Stimulated activated CD4-positive, alpha-beta T cell treated with anti-CD3 and anti-CD28 coated beads, Interleukin-2, amount 100 ng/mL, for 48 hours (primary cell): ENCODE results near the gene TBL1X.
"Not testable (repeated sequence)": the region's sequence is repeated elsewhere in the genome, so short reads cannot be mapped to it uniquely, and the experiment has no call there.

Source experiments
- DNase-seq, 2 donors: peaks; one replicate each; pipeline ENCODE4 v3.0.0-alpha.2; 2020

The TBL1X gene

DNA sequence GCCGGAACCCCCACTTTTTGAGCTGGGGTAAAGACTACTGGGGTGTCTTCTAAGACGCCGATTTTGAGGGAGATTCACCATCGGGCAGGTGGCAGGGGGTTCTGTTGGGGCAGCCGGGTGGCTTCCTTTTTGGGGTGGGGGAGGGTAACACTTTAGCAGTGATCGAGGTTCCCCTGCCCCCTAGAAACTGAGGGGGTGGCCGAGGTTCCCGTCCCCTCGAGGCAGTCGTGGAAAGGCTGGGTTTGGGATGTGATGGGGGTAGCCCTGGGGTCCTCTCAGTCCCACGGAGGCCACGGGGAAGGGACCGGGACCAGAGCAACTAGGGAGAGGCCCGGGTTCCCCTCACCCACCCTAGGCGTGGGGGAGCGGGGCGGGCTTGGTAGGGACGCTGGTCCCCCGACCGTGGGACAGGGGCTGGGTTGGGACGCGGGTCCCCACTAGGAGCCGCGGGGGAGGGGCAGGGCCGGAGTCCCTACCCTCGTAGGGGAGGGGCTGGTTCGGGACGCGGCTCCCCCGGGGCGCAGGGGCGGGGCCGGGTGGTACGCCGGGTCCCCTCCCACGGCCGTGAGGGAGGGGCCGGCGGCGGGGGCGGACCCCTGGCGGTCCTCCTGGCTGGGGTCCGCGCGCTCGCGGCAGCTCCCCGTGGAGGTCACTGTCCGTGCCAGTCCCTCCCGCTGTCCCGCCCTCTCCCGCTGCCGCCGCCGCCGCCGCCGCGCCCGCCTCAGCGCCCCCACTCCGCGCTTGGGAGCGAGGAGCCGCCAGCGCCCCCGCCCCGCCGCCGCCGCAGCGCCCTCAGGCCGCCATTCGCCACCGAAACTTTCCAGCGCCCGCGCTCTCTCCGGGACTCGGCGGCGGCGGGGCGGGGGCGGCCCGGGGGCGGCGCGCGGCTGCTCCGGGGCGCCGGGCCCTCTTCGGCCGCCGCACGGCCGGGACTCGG lies at the start of gene TBL1X:
Gene TBL1X, plus strand, starts transcription at position 624 of the 937 bp plus-strand sequence. CDS start 188,529 bp downstream, outside the sequence.
- DNase-seq, result peak in 1 of 2 donors; percentile 41

DNA sequence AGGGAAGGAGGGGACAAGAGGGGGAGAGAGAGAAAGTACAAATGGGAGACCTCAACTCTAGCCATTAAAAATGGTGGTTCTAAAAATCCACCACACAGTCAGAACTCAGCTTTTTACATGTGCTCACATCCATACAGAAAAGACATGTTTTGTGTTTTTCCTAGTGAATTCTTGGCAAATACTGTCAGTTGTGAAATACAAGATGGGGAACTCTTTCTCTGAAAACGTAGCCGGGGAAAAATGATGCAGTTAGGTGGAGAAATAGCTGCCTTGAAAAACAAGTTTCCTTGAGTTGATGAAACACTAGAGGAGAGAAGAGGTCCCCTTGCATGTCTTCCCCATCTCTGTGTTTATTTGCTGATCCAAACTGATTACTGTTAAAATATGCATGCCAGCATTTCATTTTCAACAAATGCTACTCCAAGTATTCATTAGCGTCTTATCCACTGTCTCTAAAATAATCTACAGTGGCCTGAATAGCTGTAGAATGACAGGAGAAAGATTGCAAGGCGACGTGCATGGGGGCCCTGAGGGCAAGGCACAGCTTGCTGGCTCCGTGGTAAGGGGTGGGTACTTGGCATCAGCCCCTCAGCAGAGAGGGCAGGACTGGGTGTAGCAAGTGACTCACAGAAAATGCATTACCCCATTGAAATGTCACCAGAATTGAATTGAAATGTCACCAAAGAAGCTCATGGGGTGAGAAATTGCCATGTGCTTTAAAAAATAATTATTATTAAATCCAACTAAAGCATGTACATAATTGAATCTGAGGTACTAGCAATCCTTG lies 48.1 kb upstream of the TBL1X start:
- DNase-seq, result no peak

DNA sequence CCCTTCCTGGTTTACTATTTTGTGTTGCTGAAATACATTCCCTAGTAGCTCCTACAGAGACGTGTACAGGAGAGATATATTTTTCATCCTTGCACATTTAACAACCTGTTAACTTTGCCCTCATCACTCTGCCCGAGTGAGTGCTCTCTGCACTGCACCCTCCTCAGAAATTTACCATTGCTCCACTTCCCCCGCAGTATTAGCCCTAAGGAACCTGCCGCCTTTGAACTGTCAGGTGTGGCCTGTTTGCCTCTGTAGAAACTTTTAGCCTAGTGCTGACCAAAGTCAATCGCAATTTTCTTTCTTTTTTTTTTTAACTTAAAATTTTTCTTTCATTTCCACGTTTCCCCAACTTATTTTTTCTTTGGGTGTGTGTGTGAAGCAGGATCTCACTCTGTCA lies 46.6 kb upstream of the TBL1X start:
- no peak for DNase-seq

DNA sequence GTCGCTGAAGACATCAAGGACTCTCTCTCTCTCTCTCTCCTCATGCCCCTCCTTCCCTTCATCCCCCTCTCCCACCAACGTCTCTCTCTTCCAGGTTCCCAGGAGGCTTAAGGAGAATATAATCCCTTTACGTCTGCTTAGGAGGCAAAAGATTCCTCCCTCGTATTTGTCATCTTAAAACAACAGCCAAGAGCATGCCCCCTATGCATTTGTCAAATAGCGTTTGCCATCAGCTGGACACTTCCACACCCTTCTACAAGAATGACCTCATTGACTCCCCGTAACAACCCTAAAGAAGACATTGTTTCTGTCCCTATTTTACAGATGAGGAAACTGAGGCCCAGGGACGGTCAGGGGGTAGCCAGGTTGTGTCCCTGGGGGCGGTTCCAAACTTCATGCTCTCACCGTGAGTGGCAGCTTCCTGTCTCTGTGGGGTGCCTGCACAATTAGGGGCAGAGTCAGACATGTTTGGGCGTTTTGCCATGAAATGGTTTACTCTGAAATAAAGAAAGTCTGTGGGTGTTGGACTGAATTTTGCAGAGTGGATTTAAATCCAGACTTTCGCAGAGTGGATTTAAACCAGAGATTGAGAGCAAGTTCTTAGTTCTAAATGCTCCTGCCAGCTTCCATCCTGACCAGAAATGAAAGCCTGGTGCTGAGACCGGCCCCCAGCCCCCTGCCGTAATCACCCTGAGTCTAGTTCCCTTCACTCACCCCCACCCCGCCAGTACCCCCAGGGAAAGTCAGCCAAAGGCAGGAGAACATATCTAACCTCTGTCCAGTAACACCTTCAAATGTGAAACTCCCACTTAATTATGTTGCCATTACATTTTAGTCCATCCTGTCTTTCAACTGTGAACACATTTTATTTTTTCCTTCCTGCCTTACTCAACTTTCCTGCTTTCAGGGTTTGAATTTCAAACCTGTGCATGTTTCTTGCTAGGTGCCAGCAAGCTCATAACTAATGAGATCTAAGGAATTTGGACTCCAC lies 44.3 kb upstream of the TBL1X start:
- DNase-seq, result no peak

DNA sequence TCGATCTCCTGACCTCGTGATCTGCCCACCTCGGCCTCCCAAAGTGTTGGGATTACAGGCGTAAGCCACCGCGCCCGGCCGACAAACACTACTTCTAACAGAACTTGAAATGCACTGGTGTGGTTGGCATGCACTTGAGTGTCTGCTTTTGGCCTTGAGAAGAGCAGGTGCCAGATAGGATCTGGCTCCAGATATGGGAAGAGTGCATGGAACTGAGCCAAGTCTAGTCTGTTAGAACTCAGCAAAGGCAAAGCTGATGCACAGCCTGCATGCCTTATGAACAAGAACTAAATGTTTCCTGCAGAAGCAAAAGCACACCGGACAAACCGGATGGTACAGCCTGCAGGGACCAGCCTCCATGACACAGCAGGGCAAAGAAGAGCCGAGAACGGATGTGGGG lies 35.1 kb upstream of the TBL1X start:
- DNase-seq, result no peak

DNA sequence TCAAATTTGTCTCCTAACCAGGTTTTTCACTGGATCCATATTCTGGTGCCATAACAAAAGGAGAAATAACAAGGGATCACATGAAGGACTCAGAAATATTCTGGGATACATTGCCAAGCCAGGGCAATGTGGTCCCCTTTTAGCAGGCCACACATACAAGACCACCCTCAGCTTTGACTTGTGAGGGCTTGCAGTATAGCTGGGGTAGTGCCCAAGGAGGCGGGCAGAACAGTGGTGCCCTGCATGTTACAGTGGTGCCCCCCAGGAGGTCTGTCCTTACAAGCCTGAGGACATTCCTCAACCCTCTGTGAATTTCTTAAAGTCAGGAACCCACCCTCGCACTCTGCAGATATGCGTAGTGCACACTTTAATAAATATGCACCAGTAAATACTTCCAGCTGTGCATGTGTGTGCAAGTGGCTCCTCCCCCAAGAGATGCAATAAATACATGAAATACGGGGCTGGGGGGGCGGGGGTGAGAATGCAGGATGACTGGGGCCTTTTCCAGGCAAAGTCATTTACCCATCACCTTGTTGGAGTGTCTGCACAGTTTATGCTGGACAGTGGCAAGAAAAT lies 34.4 kb upstream of the TBL1X start:
- no peak for DNase-seq

DNA sequence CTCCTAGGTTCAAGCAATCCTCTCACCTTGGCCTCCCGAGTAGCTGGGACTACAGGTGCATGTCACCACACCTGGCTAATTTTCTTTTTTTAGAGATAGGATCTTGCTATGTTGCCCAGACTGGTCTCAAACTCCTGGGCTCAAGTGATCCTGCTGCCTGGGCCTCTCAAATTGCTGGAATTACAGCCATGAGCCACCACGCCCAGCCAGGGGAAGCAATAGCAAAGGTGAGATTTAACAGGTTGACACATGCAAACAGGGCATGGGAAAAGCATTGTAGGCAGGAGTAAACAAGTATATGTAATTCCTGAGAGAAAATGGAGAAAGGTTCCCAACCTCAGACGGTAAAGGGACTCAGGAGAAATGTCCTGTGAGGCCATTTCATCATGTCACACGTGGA lies 33.6 kb upstream of the TBL1X start:
- no peak for DNase-seq

DNA sequence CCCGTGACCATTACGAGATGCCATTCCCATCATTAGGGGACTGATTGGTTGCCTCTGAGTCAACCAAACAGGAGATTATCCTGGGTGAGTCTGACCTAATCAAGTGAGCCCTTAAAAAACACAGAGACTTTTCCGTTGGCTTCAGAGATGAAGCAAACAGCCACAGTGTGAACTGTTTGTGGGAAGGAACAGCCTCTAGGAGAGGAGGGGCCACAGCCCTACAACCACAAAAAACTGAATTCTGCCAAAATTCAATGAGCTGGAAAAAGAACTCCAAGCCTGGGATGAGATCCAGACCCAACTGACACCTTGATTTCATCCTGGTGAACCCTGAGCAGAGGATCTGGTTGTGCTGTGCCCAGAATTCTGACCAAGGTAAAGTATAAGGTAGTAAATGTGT lies 31.3 kb upstream of the TBL1X start:
- DNase-seq, result no peak

DNA sequence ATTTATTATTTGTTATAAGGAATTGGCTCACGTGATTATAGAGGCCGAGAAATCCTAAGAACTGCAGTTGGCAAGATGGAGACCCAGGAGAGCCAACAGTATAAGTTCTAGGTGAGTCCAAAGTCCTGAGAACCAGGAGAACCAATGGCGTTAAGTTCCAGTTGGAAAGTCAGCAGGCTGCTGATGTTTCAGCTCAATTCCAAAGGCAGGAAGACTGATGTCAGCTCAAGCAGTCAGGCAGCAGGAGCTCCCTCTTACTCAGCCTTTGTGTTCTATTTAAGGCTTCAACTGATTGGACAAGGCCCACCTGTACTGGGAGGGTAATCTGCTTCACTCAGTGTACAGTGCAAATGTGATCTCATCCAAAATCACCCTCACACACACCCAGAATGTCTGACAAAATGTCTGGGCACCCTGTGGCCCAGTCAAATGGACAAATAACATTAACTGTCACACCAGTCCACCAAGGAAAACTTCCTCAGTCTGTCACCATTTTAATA lies 30.8 kb upstream of the TBL1X start:
- no peak for DNase-seq

DNA sequence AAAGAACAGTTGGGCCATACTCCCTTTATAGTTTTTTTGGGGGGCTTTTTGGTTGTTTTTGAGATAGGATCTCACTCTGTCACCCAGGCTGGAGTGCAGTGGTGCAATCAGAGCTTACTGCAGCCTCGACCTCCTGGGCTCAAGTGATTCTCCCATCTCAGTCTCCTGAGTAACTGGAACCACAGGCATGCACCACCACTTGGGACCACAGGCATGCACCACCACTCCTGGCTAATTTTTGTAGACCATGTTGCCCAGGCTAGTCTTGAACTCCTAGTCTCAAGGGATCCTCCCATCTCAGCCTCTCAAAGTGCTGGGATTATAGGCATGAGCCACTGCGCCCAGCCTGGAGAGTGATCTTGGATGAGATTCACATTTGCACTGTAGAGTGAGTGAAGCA lies 29.8 kb upstream of the TBL1X start:
- not testable (repeated sequence) for DNase-seq

DNA sequence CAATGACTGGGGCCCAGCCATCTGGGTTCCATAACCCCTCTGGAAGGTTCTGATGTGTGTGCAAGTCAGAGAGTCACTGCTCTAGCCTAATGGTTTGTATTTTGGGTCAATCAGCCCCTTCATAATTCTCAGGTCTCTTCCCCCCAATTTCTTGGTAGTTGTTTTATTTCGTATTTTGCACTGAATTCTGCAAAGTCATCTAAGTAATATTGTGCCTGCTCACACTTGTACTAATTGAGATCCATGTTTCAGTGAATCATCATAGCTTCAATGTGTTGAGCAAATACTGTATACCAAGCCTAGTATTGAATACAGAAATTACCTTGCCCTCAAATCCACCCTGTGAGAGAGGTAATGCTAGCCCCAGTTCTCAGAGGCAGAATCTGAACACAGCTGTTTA lies 28.0 kb upstream of the TBL1X start:
- no peak for DNase-seq

DNA sequence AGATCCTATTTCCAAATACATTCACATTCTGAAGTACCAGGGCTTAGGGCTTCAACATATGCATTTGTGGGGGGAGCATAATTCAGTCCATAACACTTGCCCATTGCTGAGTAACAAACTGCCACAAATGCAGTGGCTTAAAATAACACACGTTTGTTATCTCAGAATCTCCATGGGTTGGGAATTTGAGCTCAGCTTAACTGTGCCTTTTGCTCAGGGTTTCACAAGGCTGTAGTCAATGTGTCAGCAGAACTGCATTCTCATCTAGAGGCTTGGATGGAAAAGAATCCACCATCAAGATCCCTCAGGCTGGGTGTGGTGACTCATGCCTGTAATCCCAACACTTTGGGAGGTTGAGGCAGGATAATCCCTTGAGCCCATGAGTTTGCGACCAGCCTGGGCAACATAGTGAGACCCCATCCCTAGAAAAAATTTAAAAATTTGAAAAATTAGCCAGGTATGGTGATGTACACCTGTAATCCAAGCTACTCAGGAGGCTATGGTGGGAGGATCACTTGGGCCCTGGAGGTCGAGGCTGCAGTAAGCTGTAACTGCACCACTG lies 25.8 kb upstream of the TBL1X start:
- no peak for DNase-seq

DNA sequence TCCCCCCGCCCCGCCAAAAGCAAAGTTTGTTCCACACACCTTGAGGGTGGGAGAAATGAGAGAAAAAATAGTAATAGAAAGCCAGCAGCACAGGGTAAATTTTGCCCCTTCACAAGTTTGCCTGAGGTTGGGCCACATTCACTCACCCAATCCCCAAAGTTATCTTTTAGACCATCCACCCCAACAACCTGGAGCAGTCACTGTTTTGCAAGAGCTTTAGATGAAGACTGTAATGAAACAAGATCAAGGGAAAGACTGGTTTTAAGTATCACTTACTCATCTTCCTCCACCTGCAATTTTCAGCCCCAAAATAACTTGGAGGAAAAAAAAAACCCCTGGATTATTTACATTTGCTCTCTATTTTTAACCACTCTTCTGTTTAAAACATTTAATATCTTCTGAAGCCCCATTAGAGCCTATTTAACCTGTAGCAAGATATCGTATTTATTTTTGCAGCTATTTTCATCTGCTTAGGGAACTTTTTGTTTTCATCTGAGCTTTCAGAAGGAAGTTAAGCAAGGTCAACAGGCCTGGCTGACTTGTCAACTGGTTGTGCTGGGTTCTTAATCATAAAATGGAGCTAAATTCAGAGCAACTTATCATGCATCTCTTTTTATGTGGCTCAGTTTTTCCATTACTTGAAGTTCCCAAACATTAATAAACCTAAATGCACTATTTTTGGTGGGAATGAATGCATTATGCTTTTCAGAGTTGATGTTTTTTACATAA lies 24.6 kb upstream of the TBL1X start:
- DNase-seq, result no peak

DNA sequence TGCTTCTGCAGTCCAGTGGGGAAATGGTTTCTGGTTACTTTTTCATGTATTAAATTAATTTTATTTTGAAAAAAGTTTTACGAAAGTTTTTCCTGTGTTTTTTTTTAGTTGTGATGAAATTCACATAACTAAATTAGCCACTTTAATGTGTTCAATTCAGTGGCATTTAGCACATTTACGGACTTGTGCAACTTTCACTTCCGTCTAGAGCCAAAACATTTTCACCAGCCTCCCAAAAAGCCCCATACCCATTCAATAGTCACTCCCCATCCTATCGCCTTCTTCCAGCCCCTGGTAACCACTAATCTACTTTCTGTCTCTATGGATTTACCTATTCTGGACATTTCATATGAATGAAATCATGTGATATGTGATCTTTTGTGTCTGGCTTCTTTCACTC lies 22.8 kb upstream of the TBL1X start:
- no peak for DNase-seq

DNA sequence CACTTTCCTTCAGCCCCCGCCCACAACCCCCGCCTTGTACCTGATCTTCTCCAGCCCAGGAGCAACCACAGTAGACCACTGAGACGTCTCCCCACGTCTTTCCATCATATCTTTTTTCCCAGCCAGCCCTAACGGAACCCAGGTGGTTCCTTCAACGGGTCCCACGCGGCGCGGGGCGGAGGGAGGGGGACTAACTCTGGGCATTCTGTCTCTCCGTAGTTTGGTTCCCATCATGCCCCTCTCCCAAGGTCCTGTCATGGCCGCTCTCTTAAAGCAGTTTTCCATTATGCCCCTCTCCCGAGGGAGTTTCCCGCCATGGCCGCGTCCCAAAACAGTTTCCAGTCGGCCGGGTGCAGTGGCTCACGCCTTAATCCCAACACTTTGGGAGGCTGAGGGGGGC lies 21.5 kb upstream of the TBL1X start:
- no peak for DNase-seq

DNA sequence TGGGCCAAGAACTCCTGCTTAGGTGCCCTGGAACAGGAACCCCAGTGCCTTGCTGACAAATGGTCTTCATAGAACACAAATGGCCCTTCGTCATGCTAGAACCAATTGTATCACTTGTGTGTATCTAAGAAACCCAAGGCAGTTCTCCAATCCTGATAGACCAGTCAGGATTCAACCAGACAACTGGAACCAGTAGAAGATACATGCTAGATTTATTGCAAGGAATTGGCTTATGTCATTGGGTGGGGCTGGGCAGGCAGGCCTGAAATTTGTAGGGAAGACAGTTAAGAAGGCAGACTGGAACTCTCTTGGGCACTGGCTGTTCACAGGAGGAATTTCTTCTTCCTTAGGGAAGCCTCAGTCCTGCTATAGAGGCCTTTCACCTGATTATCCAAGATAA lies 17.0 kb upstream of the TBL1X start:
- DNase-seq, result no peak

DNA sequence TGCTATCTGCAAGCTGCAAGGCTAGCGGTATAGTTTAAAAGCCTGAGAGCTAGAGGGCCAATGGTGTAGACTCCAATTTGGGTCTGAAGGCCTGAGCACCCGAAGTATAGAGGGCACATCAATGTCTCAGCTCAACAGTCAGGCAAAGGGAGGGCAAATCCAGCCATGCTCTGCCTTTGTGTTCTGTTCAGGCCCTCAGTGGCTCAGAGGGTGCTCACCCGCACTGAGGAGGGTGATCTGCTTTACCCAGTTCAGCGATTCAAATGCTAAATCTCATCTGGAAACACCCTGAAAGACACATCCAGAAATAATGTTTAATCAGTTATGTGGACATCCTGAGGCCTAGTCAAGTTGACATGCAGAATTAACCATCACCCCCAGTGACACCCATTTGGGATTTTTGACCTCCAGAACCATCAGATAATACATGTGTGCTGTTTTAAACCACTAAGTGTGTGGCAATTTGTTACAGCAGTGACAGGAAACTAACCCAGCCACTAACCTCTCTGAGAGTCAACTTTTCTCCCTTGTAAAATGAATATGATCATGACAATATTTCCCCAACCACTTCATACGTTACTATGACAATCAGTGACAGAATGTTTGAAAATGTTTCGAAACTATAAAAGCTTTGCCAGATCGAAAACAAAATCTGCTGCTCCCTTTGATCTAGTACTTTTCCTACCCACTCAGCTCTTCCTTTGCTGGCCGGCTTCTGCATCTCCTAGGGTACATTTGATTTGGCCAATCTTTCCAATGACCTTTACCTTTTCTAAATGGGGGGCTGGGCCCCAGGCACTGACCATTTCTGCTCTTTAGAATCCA lies 8.4 kb upstream of the TBL1X start:
- DNase-seq, result no peak

DNA sequence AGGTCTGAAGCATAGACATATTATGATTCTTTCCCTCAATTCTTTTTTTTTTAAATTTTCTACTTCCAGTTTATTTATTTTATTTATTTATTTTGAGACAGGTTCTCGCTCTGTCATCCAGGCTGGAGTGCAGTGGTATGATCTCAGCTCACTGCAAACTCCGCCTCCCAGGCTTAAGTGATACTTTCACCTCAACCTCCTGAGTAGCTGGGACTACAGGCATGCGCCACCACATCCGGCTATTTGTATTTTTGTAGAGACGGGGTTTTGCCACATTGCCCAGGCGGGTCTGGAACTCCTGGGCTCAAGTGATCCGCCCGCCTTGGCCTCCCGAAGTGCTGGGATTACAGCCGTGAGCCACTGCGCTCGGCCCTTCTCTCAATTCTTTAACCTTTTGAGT lies 6.8 kb upstream of the TBL1X start:
- not testable (repeated sequence) for DNase-seq

DNA sequence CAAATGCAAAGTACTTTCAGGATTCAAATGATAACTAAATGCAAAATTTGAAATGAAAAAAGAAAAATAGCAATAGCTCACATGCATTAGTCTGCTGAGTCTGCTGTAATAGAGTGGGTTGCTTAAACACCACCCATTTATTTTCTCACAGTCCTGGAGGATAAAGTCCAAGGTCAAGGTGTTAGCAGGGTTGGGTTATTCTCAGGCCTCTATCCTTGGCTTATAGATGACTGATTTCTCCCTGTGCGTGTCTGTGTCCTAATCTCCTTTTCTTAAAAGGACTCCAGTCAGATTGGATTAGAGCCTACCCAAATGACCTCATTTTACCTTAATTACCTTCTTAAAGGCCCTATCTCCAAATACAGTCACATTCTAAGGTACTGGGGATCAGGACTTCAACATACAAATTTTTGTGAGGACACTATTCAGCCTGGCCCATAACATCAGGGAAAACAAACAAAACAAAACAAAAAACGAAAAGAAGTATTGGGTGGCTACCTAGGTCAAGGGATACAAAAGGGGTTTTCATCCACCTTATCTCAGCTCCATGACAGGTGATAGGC lies 6.3 kb upstream of the TBL1X start:
- no peak for DNase-seq
